Thoracic aorta (tissue), 2 donors: ENCODE data around the gene PDE8B. TPM values are rescaled to one million over a fixed set of nuclear protein-coding genes. Genes with fewer than 3 reads are reported as not detected.

Experiments used
- total RNA-seq, 2 donors: library from RNA; depleted of rRNA; stranded (reverse); fragments of >200 nt; gene quantifications; one replicate each; pipeline versions ENCODE4 v1.1.0 to v1.2.3, GENCODE V29; 2016

PDE8B gene
- total RNA-seq, 2 donors from 2014 or later = 22.7 to 59.8 TPM

Other genes with a start within 250 kb of the PDE8B start
- gene AGGF1, start 180.3 kb upstream of the PDE8B start, total RNA-seq = 10 to 100 TPM; 24.1 to 26.0 TPM
- 1 to 10 TPM; 4.4 to 6.2 TPM for gene ZBED3, start 123.4 kb upstream of the PDE8B start, total RNA-seq